Fibroblast of lung (primary cell): ENCODE results near the gene PTPRO.

Experiments
- CTCF ChIP-seq, 2 donors: IDR thresholded peaks in 1 of 2; conservative IDR thresholded peaks in 1 of 2; 1 replicate in 1 of 2; 2 replicates in 1 of 2; pipeline ENCODE4 v1.5.1; 2011 to 2012; ENCODE audit warnings: low read length in 2 of 2, control low read depth in 1 of 2, inconsistent platforms in 1 of 2, low read depth in 1 of 2, mild to moderate bottlenecking in 1 of 2
- EZH2 ChIP-seq: IDR thresholded peaks from 2 replicates; pipeline ENCODE4 v1.5.1; 2012; ENCODE audit warnings: low read length, control low read depth, mild to moderate bottlenecking; ENCODE audit errors: missing control alignments

GRCh38 chr12:15273896-15274295 lies 48.4 kb upstream of the PTPRO start:
- TF ChIP-seq CTCF (conservative IDR thresholded peaks at IDR 0.05 in 1 of 2, IDR thresholded peaks at IDR 0.05 in 1 of 2; ENCODE audit: low read depth in 1 of 2, low read length in 2 of 2) (no peak), EZH2 (no peak)
